ENCODE data around the gene CYBA. TPM values are rescaled to one million over a fixed set of nuclear protein-coding genes. Genes with fewer than 3 reads are reported as not detected.

Gene CYBA
- total RNA-seq, 1 donor: 98.0 TPM

DNA sequence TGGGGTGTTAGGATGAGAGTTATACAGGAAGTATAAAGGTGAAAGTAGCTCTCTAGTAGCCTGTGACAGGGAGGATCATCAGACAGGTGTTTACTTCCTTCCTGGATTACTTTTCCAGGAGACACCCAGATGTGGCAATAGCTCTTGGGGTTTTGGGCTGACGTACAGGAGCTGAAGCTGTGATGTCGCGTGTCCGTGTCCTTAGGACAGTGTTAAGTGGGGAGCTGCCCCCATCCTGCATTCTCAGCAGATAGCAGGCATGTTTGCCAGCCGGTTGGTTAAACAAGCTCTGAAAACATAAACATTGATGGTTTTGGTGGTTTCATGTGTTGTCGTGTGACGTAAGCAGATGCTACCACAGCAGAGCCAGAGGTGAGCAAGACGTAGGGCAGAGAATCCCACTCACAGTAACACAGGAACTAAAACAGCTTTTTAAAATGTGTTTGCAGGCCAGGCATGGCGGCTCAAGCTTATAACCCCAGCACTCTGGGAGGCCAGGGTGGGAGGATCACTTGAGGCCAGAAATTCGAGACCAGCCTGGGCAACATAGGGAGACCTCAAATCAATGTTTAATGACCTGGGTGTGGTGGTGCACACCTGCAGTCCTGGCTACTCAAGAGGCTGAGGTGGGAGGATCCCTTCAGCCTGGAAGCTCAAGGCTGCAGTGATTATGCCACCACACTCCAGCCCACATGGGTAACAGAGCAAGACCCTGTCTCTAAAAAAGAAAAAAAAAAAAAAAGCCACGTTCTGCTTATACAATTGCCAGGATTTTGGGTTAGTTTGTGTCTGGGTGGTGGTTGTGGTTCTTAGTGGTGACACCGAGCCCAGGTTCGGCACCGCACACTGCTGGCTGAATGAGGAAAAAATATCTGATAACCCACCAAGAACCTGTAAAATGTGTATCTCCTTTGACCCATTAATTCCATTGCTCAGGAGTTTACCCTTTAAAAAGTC is 30.7 kb downstream of the CYBA start:
- TF ChIP-seq, protein P1, sequence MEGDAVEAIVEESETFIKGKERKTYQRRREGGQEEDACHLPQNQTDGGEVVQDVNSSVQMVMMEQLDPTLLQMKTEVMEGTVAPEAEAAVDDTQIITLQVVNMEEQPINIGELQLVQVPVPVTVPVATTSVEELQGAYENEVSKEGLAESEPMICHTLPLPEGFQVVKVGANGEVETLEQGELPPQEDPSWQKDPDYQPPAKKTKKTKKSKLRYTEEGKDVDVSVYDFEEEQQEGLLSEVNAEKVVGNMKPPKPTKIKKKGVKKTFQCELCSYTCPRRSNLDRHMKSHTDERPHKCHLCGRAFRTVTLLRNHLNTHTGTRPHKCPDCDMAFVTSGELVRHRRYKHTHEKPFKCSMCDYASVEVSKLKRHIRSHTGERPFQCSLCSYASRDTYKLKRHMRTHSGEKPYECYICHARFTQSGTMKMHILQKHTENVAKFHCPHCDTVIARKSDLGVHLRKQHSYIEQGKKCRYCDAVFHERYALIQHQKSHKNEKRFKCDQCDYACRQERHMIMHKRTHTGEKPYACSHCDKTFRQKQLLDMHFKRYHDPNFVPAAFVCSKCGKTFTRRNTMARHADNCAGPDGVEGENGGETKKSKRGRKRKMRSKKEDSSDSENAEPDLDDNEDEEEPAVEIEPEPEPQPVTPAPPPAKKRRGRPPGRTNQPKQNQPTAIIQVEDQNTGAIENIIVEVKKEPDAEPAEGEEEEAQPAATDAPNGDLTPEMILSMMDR (IDR thresholded peaks at IDR 0.05; ENCODE audit: insufficient read depth, low read length): no peak
- H3K4me3 ChIP-seq (ENCODE audit: low read depth, low read length): no peak overlapping the region
- no peak for DNase-seq (ENCODE audit: low read depth)

DNA sequence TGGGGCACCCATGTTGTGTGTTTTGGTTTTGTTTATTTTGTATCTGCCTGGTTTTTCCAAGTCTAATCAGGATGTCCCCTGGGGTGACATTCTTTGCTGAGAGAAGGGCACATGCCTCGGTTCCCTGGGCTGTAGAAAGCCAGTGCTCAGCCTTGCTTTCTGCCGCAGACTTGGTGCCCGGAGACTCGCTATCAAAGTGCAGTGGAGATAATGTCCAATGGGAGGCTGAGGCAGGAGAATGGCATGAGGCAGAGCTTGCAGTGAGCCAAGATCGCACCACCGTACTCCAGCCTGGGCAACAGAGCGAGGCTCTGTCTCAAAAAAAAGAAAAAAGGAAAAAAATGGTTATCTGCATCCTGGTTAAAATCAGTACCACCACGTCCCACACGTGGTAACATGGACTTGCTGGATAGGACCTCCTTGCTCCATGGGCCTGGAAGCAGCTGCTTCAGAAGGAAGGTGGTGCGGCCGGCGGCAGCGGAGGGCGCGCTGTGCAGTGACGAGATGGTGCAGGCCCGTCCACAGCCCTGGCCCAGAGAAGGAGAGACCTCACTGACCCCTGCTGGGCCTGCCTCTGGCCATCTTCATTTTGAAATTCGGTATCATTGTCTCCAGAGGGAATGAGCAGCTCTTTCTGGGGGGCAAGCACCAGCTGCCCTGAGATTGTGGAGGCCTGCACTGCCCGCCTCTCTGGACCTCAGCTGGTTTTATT is 31.7 kb downstream of the CYBA start:
- no peak overlapping the region for H3K4me3 ChIP-seq (ENCODE audit: low read depth, low read length)
- TF ChIP-seq, protein P1 (IDR thresholded peaks at IDR 0.05; ENCODE audit: insufficient read depth, low read length): no peak
- DNase-seq (ENCODE audit: low read depth): no peak

DNA sequence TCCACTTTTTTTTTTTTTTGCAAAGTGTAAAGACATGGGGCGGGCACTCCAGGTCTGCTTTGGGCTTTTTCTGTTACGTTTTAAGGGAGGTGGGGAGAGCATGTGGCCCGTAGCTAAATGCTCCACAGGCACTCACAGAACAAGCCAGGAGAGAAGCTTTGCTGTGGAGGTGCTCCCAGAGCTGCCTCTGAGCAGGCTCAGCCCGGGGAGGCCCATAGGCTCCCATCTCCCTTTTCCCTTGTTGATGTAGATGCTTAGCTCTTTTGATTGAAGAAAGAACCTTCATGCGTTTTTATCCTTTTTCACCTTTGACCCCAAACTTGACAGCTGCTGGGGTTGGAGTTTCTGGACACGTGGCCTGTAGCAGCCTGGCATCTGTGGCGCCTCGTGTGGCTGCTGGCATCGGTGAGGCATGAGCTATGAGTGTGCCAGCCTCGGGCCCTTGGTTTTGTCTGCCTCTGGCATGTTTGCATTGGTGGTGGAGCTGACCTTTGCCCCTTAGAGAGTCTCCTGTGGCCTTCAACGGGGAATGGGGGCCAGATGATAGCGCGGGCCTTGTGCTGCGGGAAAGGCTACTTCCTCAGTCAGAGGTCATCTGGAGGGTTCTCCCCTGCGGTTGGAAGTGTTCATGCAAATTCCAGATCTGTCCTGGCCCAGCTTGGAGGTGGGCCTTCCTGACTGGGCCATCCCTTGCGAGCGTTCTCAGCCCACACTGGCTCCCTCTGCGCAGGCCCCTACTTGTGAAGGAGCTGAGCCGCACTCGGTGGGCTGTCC is 32.5 kb downstream of the CYBA start:
- TF ChIP-seq, protein P1 (IDR thresholded peaks at IDR 0.05; ENCODE audit: insufficient read depth, low read length): no peak
- no peak overlapping the region for H3K4me3 ChIP-seq (ENCODE audit: low read depth, low read length)
- no peak for DNase-seq (ENCODE audit: low read depth)

DNA sequence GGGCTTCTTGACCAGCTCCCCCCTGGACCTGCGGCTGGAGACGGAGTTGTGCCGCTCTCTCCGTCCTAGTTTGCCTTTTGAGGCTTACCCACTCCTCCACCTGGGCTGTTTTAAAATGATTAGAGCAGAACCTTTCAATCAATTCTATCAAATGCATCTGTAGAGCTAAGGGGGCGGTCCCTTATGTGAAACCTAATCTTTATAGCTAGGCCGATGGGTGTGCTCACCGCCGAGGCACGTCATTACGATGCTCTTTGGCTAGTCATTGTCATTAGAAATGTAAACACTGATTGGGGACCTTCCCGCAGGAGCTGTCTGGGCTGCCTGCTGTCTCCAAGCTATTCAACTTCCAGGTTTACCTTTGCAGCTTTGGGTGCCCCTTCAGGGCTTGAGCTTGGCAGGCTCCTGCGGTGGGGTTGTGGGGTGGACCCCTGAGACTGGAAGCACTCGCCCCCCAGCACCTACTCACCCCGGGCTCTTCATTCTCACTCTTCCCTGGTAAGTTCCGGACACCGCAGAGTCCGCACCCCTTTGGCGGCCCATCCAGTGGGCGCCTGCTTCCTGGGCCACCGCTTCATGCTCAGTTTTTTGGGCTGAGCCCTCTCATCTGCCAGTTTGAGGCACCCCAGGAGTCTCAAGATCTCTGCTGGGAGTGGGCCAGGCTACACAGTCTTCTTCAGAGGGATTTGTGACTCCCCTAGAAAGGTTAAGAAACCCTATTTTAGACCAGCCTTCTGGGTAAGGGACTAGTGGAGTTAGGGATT is 33.4 kb downstream of the CYBA start:
- no peak for DNase-seq (ENCODE audit: low read depth)
- H3K4me3 ChIP-seq (ENCODE audit: low read depth, low read length): no peak overlapping the region
- TF ChIP-seq, protein P1 (IDR thresholded peaks at IDR 0.05; ENCODE audit: insufficient read depth, low read length): no peak

DNA sequence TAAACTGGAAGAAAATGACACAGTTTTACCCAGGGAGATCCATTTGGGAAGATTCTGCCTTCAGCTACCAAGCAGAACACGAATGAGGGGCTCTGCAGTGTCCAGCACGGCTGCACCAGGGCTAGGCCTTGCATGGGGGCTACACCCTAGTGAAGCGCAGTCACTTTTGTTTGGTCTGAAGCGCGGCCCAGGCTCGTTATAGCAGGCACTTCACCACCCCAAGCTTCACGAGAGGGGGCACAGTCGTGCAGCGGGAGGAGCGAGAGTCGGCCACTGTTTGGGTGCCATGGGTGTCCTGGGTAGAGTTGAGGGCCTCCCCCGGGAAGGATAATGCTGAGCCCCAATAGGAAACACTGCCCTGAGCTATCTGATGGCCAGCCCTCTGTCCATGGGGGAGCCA is 34.1 kb downstream of the CYBA start:
- TF ChIP-seq, protein P1 (IDR thresholded peaks at IDR 0.05; ENCODE audit: insufficient read depth, low read length): no peak
- DNase-seq (ENCODE audit: low read depth): no peak
- H3K4me3 ChIP-seq (ENCODE audit: low read depth, low read length): no peak overlapping the region

- DNase-seq (ENCODE audit: low read depth): no peak
- H3K4me3 ChIP-seq (ENCODE audit: low read depth, low read length): no peak overlapping the region
- TF ChIP-seq, protein P1 (IDR thresholded peaks at IDR 0.05; ENCODE audit: insufficient read depth, low read length): no peak
Observed at GRCh38 chr16:88616320-88616719, 34.5 kb downstream of the CYBA start.

All from fibroblast of the aortic adventitia (primary cell).